SH-SY5Y (cell line): ENCODE measurements around the gene HECTD1.

Experiments used
- GATA2 ChIP-seq: IDR thresholded peaks from 2 replicates; pipeline ENCODE4 v1.6.1; 2011; ENCODE audit warnings: mild to moderate bottlenecking, low read depth, low read length
- GATA3 ChIP-seq: IDR thresholded peaks from 2 replicates; pipeline ENCODE4 v1.6.1; 2011; ENCODE audit warnings: low read depth, mild to moderate bottlenecking, low read length, moderate library complexity

GRCh38 chr14:31139301-31139847, 68.2 kb downstream of the HECTD1 start:
- TF ChIP-seq GATA2 (no peak), GATA3 (no peak)
